OCI-LY3 (cell line): ENCODE data around the gene TECPR1.
A peak's percentile ranks its signal among the peaks of the same experiment; 100 is the strongest.

Source experiments
- H2AFZ ChIP-seq: fragments of 200-600, 300-600 bp; shearing (Covaris generic); 2 replicates; pipeline ENCODE4 v1.6.0; 2014; ENCODE audit warnings: antibody characterized with exemption, low read depth, low read length
- H3K27ac ChIP-seq: fragments of 200-600, 300-600 bp; sonication (generic); 2 replicates; pipeline ENCODE4 v1.5.1; 2014; ENCODE audit warnings: mild to moderate bottlenecking, low read length, moderate library complexity, mixed read lengths
- H3K27me3 ChIP-seq: fragments of 200-600, 300-600 bp; sonication (generic); 2 replicates; pipeline ENCODE4 v1.6.1; 2014; ENCODE audit warnings: low read depth, low read length, mixed read lengths
- H3K36me3 ChIP-seq: fragments of 200-600, 300-600 bp; sonication (generic); replicated peaks from 2 replicates; pipeline ENCODE3; 2014; ENCODE audit warnings: low read depth, low read length, mixed read lengths
- H3K4me1 ChIP-seq: fragments of 300-600, 200-600 bp; sonication (generic); 2 replicates; pipeline ENCODE4 v1.6.1; 2014; ENCODE audit warnings: low read length, mixed read lengths
- H3K4me2 ChIP-seq: fragments of 200-600, 300-600 bp; sonication (generic); 2 replicates; pipeline ENCODE4 v1.6.1; 2014; ENCODE audit warnings: low read length, mixed read lengths
- H3K4me3 ChIP-seq: fragments of 300-600, 200-600 bp; sonication (generic); 2 replicates; pipeline ENCODE4 v1.5.1; 2014; ENCODE audit warnings: antibody characterized with exemption, mild to moderate bottlenecking, low read length, moderate library complexity
- H3K79me2 ChIP-seq: fragments of 300-600, 200-600 bp; shearing (Covaris generic); 2 replicates; pipeline ENCODE4 v1.6.1; 2014; ENCODE audit warnings: mild to moderate bottlenecking, low read length, mixed read lengths
- H3K9ac ChIP-seq: fragments of 300-600, 200-600 bp; shearing (Covaris generic); 2 replicates; pipeline ENCODE4 v1.6.0; 2014; ENCODE audit warnings: mild to moderate bottlenecking, low read length, moderate library complexity
- H3K9me3 ChIP-seq: fragments of 200-600, 300-600 bp; shearing (Covaris generic); 2 replicates; pipeline ENCODE4 v1.6.1; 2014; ENCODE audit warnings: low read length, mixed read lengths; ENCODE audit not compliant: insufficient read depth
- H4K20me1 ChIP-seq: fragments of 200-600, 300-600 bp; sonication (generic); 2 replicates; pipeline ENCODE4 v1.6.1; 2016; ENCODE audit warnings: low read length, mixed read lengths; ENCODE audit not compliant: insufficient read depth
- EZH2phosphoT487 ChIP-seq: fragments of 200-600 bp; shearing (Covaris generic); IDR thresholded peaks from 2 replicates; pipeline ENCODE4 v1.6.1; 2018; ENCODE audit warnings: antibody characterized with exemption, mixed run types, low read depth
- TF ChIP-seq, protein P1 (sequence below): fragments of 200-600, 300-600 bp; sonication (generic); IDR thresholded peaks from 2 replicates; pipeline ENCODE4 v1.5.1; 2014; ENCODE audit warnings: antibody characterized with exemption, low read length, low read depth

The TECPR1 gene

DNA sequence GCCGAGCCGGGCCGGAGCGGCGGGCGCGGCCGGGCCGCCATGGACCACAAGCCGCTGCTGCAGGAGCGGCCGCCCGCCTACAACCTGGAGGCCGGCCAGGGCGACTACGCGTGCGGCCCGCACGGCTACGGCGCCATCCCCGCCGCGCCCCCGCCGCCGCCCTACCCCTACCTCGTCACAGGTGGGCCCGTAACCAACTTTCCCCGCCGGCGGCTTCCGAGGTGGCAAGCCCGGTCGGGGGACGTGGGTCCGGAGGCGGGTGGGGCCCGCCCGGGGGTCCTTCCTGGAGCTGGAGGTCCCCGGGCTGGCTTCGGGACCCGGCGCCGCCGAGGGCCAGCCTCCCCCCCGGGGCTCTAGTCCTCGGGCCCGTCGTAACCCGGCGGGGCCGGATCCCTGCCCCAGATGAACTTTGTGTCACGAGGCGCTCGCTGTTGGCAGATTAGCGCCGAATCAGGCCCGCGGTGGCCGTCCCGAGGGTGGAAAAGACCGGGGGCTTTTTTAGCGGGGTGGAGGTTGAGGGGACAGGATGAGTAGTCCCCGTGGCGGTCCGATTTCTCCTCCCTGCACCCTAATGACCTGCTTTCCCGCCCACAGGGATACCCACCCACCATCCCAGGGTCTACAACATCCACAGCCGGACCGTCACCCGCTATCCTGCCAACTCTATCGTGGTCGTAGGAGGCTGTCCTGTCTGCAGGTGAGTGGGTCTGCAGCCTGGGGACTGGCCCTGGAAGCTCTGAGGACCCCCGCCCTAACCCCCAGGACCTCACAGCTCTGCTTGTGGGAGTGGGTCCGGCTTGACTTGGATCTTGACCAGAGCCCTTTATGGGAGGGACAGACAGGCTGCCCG lies 29.9 kb upstream of the TECPR1 start:
- Histone ChIP-seq H3K4me2 (peak overlapping the region; percentile 97), H3K4me3 (peak overlapping the region; percentile 82), H3K9ac (peak overlapping the region; percentile 78), H2AFZ (no peak overlapping the region), H3K79me2 (peaks cover 38% of the 10 kb centered on the region), H3K36me3 (peaks cover 3% of the 10 kb centered on the region), H3K4me1 (peaks cover 9% of the 10 kb centered on the region), H4K20me1 (peaks cover 40% of the 10 kb centered on the region), H3K27me3 (no peaks in the 10 kb centered on the region), H3K27ac (peak overlapping the region; percentile 12; the same call in 1 of the 2 replicates), H3K9me3 (no peaks in the 10 kb centered on the region)
- TF ChIP-seq, protein P1, sequence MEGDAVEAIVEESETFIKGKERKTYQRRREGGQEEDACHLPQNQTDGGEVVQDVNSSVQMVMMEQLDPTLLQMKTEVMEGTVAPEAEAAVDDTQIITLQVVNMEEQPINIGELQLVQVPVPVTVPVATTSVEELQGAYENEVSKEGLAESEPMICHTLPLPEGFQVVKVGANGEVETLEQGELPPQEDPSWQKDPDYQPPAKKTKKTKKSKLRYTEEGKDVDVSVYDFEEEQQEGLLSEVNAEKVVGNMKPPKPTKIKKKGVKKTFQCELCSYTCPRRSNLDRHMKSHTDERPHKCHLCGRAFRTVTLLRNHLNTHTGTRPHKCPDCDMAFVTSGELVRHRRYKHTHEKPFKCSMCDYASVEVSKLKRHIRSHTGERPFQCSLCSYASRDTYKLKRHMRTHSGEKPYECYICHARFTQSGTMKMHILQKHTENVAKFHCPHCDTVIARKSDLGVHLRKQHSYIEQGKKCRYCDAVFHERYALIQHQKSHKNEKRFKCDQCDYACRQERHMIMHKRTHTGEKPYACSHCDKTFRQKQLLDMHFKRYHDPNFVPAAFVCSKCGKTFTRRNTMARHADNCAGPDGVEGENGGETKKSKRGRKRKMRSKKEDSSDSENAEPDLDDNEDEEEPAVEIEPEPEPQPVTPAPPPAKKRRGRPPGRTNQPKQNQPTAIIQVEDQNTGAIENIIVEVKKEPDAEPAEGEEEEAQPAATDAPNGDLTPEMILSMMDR = no peak
- TF ChIP-seq EZH2phosphoT487 = no peak

DNA sequence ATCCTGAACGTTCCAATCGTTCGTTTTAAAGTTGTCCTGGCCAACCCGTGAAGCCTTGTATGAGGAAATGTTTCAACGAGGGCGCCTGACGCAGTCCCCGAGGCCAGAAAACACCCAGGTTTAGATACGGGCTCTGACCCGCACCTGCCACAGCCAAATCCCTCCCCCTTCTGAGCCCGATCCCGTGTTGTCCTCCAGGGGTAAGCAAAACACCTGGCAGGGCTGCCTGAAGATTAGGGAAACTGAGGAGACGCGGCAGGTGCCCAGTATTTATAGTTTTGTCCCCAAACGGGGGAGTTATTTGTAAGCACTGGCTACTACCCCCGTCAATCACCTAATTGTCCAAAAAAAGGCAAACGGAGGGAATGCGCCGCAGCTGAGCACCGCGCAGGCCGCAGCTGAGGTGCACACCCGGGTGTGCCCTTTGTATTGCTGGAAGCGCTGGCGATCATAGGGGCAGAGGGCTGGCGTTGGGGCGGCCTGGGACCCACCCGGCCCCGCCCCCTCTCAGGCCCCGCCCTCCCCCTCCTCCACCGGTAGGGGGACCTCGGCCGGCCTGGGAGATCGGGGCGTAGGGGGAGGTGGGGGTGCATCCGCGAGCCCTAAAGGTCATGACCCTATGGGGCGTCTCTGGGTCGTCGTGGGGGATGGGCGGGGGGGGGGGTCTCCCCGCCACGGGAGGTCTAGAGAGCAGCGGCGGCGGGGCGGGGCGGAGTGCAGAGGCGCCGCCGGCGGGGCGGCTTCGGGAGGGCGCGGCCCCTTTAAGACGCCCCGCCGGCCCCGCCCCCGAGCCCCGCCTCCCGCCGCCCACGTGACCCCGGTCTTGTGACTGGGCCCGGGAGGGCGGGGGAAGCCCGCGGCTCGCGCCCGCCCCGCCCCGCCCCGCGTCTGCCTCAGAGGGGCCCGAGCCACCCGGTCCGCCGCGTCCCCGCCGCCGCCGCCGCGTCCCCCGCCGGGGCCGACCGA lies 29.0 kb upstream of the TECPR1 start, which contains the start of gene BRI3:
Gene BRI3, plus strand, starts transcription at position 896 of the 966 bp plus-strand sequence. CDS start 110 bp downstream, outside the sequence.
- Histone ChIP-seq H3K27me3 (no peaks in the 10 kb centered on the region), H3K4me1 (peaks cover 9% of the 10 kb centered on the region), H3K79me2 (peaks cover 33% of the 10 kb centered on the region), H3K9ac (peak within 1 kb of the TSS; percentile 80), H3K4me2 (peak within 1 kb of the TSS; percentile 97), H4K20me1 (peaks cover 31% of the 10 kb centered on the region), H2AFZ (peak within 1 kb of the TSS; percentile 91), H3K27ac (peak within 1 kb of the TSS; percentile 31; the same call in 1 of the 2 replicates), H3K4me3 (peak within 1 kb of the TSS; percentile 94), H3K9me3 (no peaks in the 10 kb centered on the region), H3K36me3 (peaks cover 3% of the 10 kb centered on the region)
- no peak for TF ChIP-seq EZH2phosphoT487
- TF ChIP-seq, protein P1 = no peak

DNA sequence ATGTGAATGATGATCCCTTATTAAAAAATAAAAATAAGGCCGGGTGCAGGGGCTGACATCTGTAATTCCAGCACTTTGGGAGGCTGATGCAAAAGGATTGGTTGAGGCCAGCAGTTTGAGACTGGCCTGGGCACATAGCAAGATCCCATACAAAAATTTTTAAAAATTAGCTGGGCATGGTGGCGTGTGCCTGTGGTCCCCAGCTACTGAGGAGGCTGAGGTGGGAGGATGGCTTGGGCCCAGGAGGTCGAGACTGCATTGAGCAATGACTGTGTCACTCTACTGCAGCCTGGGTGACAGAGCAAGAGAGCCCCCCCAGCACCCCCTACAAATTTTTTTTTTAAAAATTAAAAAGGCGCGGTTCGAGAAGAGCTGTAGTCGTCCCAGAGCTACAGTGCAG lies 28.3 kb upstream of the TECPR1 start:
- Histone ChIP-seq H3K27ac (no peak overlapping the region), H3K4me1 (peaks cover 9% of the 10 kb centered on the region), H3K9me3 (no peaks in the 10 kb centered on the region), H3K4me2 (peak overlapping the region; percentile 91), H3K36me3 (peaks cover 3% of the 10 kb centered on the region), H4K20me1 (peaks cover 23% of the 10 kb centered on the region), H3K27me3 (no peaks in the 10 kb centered on the region), H3K4me3 (peak overlapping the region; percentile 94), H3K79me2 (peaks cover 30% of the 10 kb centered on the region), H3K9ac (peak overlapping the region; percentile 80), H2AFZ (peak overlapping the region; percentile 91)
- TF ChIP-seq, protein P1 = no peak
- no peak for TF ChIP-seq EZH2phosphoT487

DNA sequence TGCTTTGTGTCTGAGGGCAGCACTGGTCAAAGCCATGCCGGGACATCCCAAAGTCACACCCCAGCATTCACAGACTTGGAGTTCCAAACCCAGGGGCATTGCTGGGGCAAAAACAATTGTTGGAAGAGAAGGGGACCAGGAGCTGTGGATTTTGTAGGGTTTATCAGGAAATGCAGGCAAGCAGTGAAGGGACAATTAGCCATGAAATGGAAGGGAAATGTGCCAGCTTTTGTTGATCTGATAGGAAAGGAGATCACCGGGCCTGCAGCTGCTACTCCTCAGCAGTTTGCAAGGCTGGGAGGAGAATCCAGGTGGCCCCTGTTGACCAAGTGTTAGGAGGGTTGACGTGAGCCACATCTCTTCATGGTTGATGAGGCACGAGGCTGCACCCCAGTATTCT lies 26.9 kb upstream of the TECPR1 start:
- TF ChIP-seq EZH2phosphoT487 = no peak
- H3K27ac ChIP-seq = no peak overlapping the region
- H4K20me1 ChIP-seq = peaks cover 9% of the 10 kb centered on the region; the same call in 1 of the 2 replicates
- no peaks in the 10 kb centered on the region for H3K9me3 ChIP-seq
- H3K79me2 ChIP-seq = peaks cover 19% of the 10 kb centered on the region
- no peak overlapping the region for H3K9ac ChIP-seq
- no peak overlapping the region for H2AFZ ChIP-seq
- no peak overlapping the region for H3K4me2 ChIP-seq
- H3K27me3 ChIP-seq = no peaks in the 10 kb centered on the region
- no peak overlapping the region for H3K4me3 ChIP-seq
- peaks cover 3% of the 10 kb centered on the region for H3K36me3 ChIP-seq
- peaks cover 9% of the 10 kb centered on the region for H3K4me1 ChIP-seq
